Sigmoid colon (tissue), 7 donors: ENCODE data around the gene TMEM145. TPM values are rescaled to one million over a fixed set of nuclear protein-coding genes. Genes with fewer than 3 reads are reported as not detected.

ENCODE experiments used
- DNase-seq: peaks from one replicate; pipeline ENCODE4 v3.0.0-alpha.2; 2019
- H3K27ac ChIP-seq, 4 donors: fragments of 200-600 bp; sonication (generic); one replicate each; pipeline ENCODE4 v1.5.1; 2016 to 2019; ENCODE audit warnings: mild to moderate bottlenecking in 1 of 4
- H3K27me3 ChIP-seq, 3 donors: fragments of 200-600 bp; sonication (generic); one replicate each; pipeline ENCODE4 v1.5.1; 2019; ENCODE audit warnings: mild to moderate bottlenecking in 1 of 3
- H3K36me3 ChIP-seq, 4 donors: fragments of 200-600 bp; sonication (generic); one replicate each; pipeline ENCODE4 v1.5.1; 2016 to 2019
- H3K4me1 ChIP-seq, 4 donors: fragments of 200-600 bp; sonication (generic); one replicate each; pipeline ENCODE4 v1.5.1; 2017 to 2019
- H3K4me3 ChIP-seq, 4 donors: fragments of 200-600 bp; sonication (generic); one replicate each; pipeline ENCODE4 v1.5.1; 2017 to 2019; ENCODE audit warnings: mild to moderate bottlenecking in 2 of 4, moderate library complexity in 1 of 4
- H3K9me3 ChIP-seq, 4 donors: fragments of 200-600 bp in 3 of 4; sonication (generic) in 3 of 4; one replicate each; pipeline versions ENCODE4 v1.5.1 to v1.6.1; 2013 to 2019
- CTCF ChIP-seq, 4 experiments: fragments of 450-650 bp in 3 of 4; fragments of 200-600 bp in 1 of 4; IDR thresholded peaks; one replicate each; pipeline ENCODE4 v1.5.1; 2016 to 2019; ENCODE audit warnings: antibody characterized with exemption in 4 of 4, mild to moderate bottlenecking in 3 of 4, moderate library complexity in 2 of 4
- EP300 ChIP-seq, 4 donors: sonication (generic); formaldehyde crosslinking; IDR thresholded peaks; one replicate each; pipeline ENCODE4 v1.6.1; 2017; ENCODE audit warnings: antibody characterized with exemption in 4 of 4
- POLR2A ChIP-seq, 2 donors: fragments of 450-650 bp; IDR thresholded peaks; one replicate each; pipeline ENCODE4 v1.6.1; 2016; ENCODE audit warnings: antibody characterized with exemption in 2 of 2, mild to moderate bottlenecking in 2 of 2, moderate library complexity in 2 of 2
- POLR2AphosphoS5 ChIP-seq, 4 donors: sonication (generic); formaldehyde crosslinking; IDR thresholded peaks; one replicate each; pipeline ENCODE4 v1.6.1; 2017; ENCODE audit warnings: antibody characterized with exemption in 4 of 4
- WGBS, 2 donors: extraction: QIAGEN DNeasy Blood & Tissue Kit; methylation state at CpG; one replicate each; pipeline ENCODE4 v1.1.7; 2013; 5-methylcytosine and 5-hydroxymethylcytosine counted together
- intact Hi-C: fragments of 100-400 bp; cut with DNase I; formaldehyde crosslinking; loops from one replicate; pipeline ENCODE4 v1.15.1; 2023
- polyA plus RNA-seq, 3 donors: library from polyadenylated mRNA; stranded (reverse); fragments of 200-250 nt; gene quantifications; one replicate each; pipeline ENCODE4 v1.2.3, GENCODE V29; 2013
- total RNA-seq, 4 donors: library from RNA; depleted of rRNA; stranded (reverse); fragments of >200 nt; gene quantifications; one replicate each; pipeline ENCODE4 v1.1.0, GENCODE V29; 2016
- donor health status: healthy with polysubstance abuse.
- donor health status: Bipolar disorder and iron deficiency.
- donor health status: healthy.

The TMEM145 gene
- total and polyA plus RNA-seq, 7 donors, result 0.54 to 4.4 (median 0.65) TPM; not detected in 3

DNA sequence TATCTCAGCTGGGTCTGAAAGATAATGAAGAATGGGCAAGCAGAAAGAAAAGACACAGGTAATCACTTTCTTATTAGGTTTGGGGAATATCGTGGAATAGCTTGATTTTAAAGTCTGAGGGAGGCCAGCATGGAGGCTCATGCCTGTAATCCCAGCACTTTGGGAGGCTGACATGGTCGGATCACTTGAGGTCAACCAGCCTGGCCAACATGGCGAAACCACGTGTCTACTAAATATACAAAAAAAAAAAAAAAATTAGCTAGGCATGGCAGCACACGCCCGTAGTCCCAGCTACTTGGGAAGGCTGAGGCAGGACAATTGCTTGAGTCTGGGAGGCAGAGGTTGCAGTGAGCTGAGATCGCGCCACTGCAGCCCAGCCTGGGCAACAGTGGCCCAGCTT lies 9.2 kb upstream of the TMEM145 start:
- no peak overlapping the region for H3K27ac ChIP-seq
- no peaks in the 10 kb centered on the region for H3K9me3 ChIP-seq
- peaks cover 0 to 23% (median 11%) of the 10 kb centered on the region in 4 donors for H3K4me1 ChIP-seq
- no peak for DNase-seq
- H3K27me3 ChIP-seq, result no peaks in the 10 kb centered on the region
- intact Hi-C loops, result no loop called here
- 61 to 89% methylated on average over 8 of the region's 8 CpGs for WGBS, 2 donors
- no peak overlapping the region for H3K4me3 ChIP-seq
- no peaks in the 10 kb centered on the region for H3K36me3 ChIP-seq
- TF ChIP-seq POLR2A (IDR thresholded peaks at IDR 0.05), result no peak
- no peak for TF ChIP-seq EP300 (IDR thresholded peaks at IDR 0.05)
- no peak for TF ChIP-seq CTCF (IDR thresholded peaks at IDR 0.05)
- no peak for TF ChIP-seq POLR2AphosphoS5 (IDR thresholded peaks at IDR 0.05)

DNA sequence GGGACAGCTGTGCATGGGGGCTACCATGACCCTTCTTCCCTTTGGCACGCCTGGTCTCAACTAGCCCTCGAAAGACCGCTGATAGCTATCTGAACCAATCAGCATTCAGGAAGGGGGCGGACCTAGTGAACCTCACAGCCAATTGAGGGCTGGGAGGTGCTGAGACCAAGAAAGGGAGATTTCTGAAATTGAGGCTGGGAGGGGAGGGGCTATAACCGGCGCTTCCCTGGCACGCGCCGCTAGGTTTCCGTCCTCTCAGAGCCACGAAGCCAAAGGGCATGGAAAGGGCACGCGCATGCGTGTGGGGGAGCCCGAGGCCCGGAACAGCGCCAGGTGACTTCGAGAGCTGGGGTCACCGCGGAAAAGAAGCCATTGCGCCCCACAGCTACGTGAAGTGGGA lies 6.5 kb upstream of the TMEM145 start:
- Histone ChIP-seq H3K4me1 (peaks cover 0 to 21% (median 9%) of the 10 kb centered on the region in 4 donors), H3K27me3 (peaks cover 0 to 21% (median 16%) of the 10 kb centered on the region in 3 donors), H3K36me3 (no peaks in the 10 kb centered on the region), H3K9me3 (no peaks in the 10 kb centered on the region), H3K4me3 (no peak overlapping the region), H3K27ac (no peak overlapping the region)
- intact Hi-C loops, result no loop called here
- 92 to 94% methylated on average over 22 of the region's 22 CpGs for WGBS, 2 donors
- no peak for DNase-seq
- TF ChIP-seq CTCF (IDR thresholded peaks at IDR 0.05) (no peak), EP300 (IDR thresholded peaks at IDR 0.05) (no peak), POLR2A (IDR thresholded peaks at IDR 0.05) (no peak), POLR2AphosphoS5 (IDR thresholded peaks at IDR 0.05) (no peak)

DNA sequence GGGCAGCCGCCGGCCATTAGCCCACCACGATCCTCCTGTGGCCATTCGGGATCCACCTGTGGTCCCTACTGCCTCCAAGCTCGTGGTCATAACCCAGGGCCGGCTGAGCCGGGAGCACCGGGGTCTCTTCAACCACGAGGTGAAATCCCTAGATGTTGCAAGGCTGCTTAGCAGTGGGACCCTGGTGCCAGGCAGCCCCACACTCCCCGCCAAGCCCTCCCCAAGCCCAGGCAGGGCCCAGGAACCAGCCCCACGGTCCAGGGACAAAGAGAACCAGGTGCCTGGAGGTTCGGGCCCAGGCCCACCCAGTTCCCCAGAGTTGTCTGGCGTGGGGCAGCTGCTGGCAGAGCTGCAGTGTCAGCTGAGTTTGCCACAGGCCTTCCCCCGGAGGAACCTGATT lies 3.4 kb upstream of the TMEM145 start:
- no peaks in the 10 kb centered on the region for H3K9me3 ChIP-seq
- H3K27me3 ChIP-seq, result peaks cover 9 to 51% (median 37%) of the 10 kb centered on the region in 3 donors
- no peaks in the 10 kb centered on the region for H3K36me3 ChIP-seq
- no peak overlapping the region for H3K27ac ChIP-seq
- H3K4me1 ChIP-seq, result peaks cover 0 to 14% (median 13%) of the 10 kb centered on the region in 4 donors
- WGBS, 2 donors, result 92 to 93% methylated on average over 14 of the region's 14 CpGs
- DNase-seq, result no peak
- intact Hi-C loops, result no loop called here
- TF ChIP-seq POLR2A (IDR thresholded peaks at IDR 0.05) (no peak), CTCF (IDR thresholded peaks at IDR 0.05) (no peak), EP300 (IDR thresholded peaks at IDR 0.05) (no peak), POLR2AphosphoS5 (IDR thresholded peaks at IDR 0.05) (no peak)
- no peak overlapping the region for H3K4me3 ChIP-seq

GRCh38 chr19:42311657-42312056 lies 1.5 kb upstream of the TMEM145 start:
- no peak for TF ChIP-seq EP300 (IDR thresholded peaks at IDR 0.05)
- no peak for TF ChIP-seq CTCF (IDR thresholded peaks at IDR 0.05)
- TF ChIP-seq POLR2AphosphoS5 (IDR thresholded peaks at IDR 0.05), result no peak
- no peak for TF ChIP-seq POLR2A (IDR thresholded peaks at IDR 0.05)
- 79 to 80% methylated on average over 2 of the region's 2 CpGs for WGBS, 2 donors
- H3K27me3 ChIP-seq, result peaks cover 9 to 54% (median 39%) of the 10 kb centered on the region in 3 donors
- peaks cover 0 to 14% (median 13%) of the 10 kb centered on the region in 4 donors for H3K4me1 ChIP-seq
- H3K9me3 ChIP-seq, result no peaks in the 10 kb centered on the region
- no peaks in the 10 kb centered on the region for H3K36me3 ChIP-seq
- no peak overlapping the region for H3K27ac ChIP-seq
- intact Hi-C loops, result no loop called here
- no peak overlapping the region for H3K4me3 ChIP-seq
- no peak for DNase-seq

GRCh38 chr19:42312370-42312769 lies 739 bp upstream of the TMEM145 start:
- no peak for TF ChIP-seq CTCF (IDR thresholded peaks at IDR 0.05)
- no peak for TF ChIP-seq EP300 (IDR thresholded peaks at IDR 0.05)
- no peak for TF ChIP-seq POLR2AphosphoS5 (IDR thresholded peaks at IDR 0.05)
- TF ChIP-seq POLR2A (IDR thresholded peaks at IDR 0.05), result no peak
- WGBS, 2 donors, result 75 to 88% methylated on average over 5 of the region's 5 CpGs
- H3K27ac ChIP-seq, result no peak overlapping the region
- peaks cover 9 to 54% (median 39%) of the 10 kb centered on the region in 3 donors for H3K27me3 ChIP-seq
- H3K9me3 ChIP-seq, result no peaks in the 10 kb centered on the region
- DNase-seq, result no peak
- no peak overlapping the region for H3K4me3 ChIP-seq
- no peaks in the 10 kb centered on the region for H3K36me3 ChIP-seq
- intact Hi-C loops, result no loop called here
- H3K4me1 ChIP-seq, result peaks cover 0 to 14% (median 13%) of the 10 kb centered on the region in 4 donors
